ENCODE data around the gene ST6GALNAC2.
"Not testable (repeated sequence)": the region's sequence is repeated elsewhere in the genome, so short reads cannot be mapped to it uniquely, and the experiment has no call there.

The ST6GALNAC2 gene

DNA sequence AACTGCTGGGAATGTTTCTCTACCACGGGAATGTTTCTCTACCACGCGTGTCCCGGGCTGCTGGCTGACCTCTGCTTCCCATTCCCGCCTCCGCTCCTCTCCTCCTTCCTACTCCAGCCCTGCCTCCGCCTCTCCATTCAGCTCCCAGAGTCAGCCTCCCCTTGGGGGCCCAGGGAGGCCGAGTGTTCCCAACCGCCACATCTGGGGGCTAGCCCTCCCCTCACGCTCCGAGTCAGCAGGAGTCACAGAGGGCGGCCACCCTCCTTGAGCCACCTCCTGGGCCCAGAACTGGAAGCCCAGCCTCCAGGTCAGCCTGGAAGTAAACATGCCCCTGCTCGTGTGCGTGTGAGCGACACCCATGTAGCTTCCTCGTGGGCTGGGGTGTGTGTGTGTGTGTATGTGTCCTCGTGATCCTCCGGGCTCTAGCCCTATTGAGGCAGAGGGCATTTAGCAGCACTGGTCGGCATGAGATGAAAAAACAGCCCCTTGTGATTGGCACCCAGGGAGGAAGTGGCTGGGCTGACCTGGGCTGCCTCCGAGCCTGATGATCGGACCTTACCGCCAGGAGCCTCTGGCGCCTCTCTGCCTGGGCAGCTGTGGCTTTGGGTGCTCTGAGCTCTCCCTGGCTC, 55.5 kb downstream of the ST6GALNAC2 start:
- no peak for DNase-seq (ENCODE audit: extremely low read depth in 1 of 2, low read depth in 1 of 2)

DNA sequence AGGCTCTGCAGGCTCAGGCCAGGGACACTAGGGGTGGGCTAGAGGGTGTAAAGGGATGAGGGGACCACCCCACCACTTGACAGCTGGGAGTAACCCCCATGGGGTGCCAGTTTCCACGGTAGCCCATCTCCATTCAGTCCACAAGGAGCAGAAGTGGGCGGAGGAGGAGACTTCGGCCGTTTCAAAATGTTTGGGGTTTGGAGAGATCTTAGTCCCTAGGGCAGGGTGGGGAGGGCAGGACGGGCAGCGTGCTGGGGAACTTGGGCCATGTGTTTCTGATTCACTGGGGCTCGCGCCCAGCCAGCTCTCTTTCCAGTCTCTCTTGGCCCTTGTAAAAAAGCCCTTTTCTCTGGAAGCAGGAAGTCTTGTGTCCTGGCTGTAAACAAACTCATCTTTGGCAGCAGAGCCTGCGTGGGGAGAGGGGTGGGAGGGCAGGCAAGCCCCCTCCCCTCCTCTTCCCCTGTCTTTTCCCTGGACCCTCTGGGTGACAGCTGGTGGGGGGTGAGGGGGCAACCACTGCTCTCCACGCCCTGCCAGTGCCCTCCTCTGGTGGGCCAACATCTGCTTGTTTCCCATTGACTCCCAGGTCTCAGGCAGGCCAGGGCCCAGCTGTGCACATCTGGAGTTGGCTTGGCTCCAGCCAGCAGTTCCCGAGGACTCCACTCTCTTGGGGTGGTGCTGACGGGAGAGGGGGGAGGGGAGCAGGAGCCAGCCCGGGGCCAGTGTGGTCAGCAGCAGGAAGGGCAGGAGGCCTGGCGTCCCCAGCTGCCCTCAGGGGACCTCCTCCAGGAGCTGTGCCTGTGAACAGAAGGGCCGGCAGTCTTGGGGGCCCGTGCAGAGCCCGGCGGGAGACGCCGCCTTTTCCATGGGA, 56.2 kb downstream of the ST6GALNAC2 start:
- DNase-seq (ENCODE audit: extremely low read depth in 1 of 2, low read depth in 1 of 2) = no peak

DNA sequence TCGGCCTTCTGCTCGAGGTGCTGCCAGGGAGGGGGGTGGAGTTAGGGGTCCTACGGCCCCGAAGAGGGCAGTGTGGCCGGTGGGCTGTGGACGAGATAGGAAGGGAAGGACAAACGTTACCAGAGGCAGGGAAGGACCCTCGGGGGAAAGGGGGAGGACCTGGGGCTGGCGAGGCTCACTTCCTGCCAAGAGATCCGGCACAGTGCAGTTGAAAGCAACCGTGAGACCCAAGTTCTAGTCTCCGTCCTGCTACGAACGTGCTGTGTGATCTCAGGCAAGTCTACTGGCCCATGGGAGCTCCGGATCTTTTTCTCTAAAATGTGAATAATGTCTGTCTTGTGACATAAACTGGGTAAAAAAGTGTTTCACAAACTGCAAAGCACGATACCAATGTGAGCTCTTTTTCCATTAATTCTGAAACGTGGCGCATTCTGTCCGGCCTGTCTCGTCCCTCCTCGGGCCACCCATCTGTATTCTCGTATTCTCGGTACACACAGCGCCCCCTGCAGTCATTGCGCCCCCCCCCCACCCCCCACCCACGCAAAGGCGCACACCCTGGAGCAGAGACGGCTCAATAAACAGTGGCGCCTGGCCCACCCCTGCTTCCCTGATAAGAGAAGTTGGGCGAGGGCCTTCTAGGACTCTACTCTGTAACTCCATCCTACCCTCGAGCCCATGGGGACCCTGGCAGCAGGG, 57.0 kb downstream of the ST6GALNAC2 start:
- no peak for DNase-seq (ENCODE audit: extremely low read depth in 1 of 2, low read depth in 1 of 2)

DNA sequence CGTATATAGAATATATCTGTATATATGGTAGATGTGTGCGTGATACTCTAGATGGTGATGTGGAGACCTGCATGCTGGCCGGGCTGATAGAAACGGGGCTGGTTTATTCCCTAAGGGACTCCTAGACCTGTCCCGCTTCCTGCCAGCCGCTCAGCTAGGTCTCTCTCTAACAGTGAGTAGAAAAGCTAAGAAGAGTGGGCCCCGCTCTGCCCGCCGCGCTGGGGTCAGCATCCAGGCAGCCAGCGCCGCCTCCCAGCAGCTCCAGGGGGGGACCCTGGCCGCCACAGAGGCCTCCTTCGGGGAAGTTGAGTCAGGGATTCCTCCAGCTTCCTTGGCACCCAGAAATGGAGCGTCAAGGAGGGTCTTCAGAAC, 57.5 kb downstream of the ST6GALNAC2 start:
- DNase-seq (ENCODE audit: extremely low read depth in 1 of 2, low read depth in 1 of 2) = no peak

DNA sequence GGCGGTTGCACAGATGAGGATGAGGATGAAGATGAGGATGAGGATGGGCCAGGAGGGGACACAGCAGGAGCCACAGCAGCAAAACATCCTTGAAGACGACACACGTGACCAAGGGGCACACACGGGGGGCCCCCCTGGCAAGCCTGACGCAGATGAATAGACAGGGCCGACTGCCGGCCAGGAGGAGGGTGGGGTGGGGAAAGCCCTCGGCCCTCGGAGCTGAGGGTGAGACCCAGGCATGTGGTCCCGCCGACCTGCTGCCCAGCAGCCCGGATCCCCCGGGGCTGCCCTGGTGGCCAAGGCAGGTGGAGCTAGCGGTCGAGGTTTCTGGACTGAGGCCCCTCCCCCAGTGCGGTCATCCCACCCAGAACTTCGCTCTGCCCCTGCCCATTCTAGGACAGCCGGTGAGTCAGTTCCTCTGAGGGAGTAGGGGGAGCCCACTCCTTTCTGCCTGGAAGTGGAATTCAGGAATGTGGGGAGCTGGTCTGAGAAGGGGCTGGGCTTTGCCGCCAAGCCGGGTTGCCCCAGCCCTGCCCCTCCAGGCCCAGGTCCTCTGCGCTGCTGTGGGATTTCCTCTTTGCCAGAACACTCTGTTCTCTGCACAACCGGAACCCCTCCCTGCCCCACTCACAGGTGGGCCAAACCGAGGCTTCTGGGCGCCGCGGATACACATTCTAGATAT, 58.1 kb downstream of the ST6GALNAC2 start:
- no peak for DNase-seq (ENCODE audit: extremely low read depth in 1 of 2, low read depth in 1 of 2)

DNA sequence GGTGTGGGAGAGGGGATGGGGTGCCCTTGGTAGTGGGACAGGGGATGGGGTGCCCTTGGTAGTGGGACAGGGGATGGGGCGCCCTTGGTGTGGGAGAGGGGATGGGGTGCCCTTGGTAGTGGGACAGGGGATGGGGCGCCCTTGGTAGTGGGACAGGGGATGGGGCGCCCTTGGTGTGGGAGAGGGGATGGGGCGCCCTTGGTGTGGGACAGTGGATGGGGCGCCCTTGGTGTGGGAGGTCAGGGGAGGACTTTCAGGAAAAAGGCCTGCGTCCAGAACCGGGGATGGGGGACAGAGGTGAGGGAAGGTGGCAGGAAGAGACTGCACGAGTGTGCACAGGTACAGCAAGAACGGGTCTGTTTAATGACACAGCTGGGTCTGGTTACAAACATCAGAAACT, 58.6 kb downstream of the ST6GALNAC2 start:
- not testable (repeated sequence) for DNase-seq (ENCODE audit: extremely low read depth in 1 of 2, low read depth in 1 of 2)

DNA sequence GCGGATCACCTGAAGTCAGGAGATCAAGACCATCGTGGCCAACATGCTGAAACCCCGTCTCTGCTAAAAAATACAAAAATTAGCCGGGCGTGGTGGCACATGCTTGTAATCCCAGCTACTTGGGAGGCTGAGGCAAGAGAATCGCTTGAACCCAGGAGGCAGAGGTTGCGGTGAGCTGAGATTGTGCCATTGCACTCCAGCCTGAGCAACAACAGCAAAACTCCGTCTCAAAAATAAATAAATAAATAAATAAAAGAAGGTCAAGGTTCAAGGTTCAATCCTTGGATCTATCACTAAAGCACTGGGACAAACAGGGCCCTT, 60.2 kb downstream of the ST6GALNAC2 start:
- DNase-seq (ENCODE audit: extremely low read depth in 1 of 2, low read depth in 1 of 2) = not testable (repeated sequence)

DNA sequence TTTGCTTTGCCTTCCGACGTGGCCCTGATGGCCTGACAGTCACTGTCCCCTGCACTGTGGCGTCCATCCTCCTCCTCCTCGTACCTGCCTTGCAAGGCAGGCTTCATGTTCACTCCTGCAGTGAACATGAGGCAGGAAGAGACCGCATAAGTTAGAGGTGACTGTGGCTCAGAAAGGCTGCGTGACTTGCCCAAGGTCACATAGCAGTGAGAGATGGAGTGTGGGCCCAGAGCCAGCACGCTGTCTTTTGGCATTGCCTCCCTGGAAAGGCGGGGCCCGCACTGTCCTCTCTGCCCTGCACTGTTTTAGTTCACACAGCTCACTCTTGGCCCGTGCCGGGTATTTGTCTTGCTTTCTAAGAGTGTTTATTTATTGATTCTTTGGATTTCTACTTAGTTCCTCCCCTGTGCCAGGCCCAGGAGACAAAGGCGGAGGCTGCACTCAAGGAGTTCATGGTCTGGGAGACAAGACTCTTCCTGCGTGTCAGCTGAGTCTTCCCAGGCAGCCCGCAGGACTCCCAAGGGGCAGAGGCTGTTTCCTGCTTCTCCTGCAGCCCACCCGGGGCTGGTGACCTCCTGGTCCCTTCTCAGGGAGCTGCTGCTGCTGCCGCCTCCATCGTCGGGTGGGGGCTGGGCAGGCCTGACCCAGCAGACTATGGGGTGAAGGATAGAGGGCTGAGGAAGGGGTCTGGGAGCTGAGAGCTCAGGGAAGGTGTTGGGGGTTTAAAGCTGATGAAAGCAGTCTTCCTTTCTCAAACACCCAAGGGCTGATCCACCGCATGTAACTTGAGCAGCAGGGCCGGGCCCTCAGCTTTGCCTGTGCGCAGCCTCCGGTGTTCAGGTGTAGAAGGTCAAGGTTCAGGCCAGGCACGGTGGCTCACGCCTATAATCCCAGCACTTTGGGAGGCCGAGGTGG, 60.8 kb downstream of the ST6GALNAC2 start:
- DNase-seq (ENCODE audit: extremely low read depth in 1 of 2, low read depth in 1 of 2) = no peak

DNA sequence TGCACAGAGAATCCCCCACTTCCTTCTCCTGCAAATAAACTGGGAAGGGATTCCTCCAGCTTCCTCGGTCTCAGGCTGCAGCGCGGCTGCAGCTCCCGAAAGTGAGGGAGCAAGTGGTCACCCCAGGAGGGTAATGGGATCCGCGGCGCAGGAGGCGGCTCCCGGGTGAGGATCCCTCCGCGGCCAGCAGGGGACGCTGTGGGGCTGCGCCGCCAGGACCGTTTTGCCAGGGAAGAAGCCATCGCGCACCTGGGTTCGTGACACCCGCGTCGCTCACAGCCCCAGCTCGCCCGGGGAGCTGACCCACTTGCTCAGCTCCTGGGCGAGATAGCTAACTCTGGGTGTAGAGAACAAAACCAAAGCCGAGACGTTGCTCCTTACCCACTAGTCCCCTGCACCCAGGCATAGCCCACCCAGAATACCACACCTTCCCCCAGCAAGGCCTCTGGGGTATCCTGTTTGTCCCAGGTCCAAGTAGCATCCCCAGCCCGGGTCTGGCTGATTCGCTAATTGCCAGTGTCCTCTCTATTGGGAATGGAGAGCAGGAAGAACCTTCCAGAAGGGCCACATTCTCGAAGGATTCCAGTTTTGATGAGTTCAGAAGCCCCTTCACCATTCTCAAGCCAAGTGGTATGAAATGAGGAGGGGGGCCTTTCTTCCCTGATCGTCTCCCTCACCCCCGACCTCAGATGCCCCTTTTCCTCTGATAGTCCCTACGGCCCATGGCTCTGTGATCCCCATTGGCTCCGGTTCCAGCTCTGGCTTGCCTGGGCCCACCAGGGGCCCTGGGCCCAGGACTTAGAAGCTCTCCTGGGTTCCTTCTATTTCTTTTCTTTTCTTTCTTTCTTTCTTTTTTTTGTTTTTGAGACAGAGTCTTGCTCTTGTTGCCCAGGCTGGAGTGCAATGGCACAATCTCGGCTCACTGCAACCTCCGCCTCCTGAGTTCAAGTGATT, 62.3 kb downstream of the ST6GALNAC2 start:
- DNase-seq (ENCODE audit: extremely low read depth in 1 of 2, low read depth in 1 of 2) = peak; percentile 51 to 58

DNA sequence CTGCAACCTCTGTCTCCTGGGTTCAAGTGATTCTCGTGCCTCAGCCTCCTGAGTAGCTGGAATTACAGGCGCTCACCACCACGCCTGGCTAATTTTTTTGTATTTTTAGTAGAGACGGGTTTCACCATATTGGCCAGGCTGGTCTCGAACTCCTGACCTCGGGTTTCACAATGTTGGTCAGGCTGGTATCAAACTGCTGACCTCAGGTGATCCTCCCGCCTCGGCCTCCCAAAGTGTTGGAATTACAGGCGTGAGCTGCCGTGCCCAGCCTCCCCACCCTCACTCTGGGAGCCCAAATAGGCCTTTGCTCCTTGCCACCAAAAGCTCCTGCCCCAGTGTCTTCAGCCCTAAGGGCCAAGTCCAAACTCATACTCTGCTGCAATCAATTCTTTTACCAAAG, 64.0 kb downstream of the ST6GALNAC2 start:
- not testable (repeated sequence) for DNase-seq (ENCODE audit: extremely low read depth in 1 of 2, low read depth in 1 of 2)

DNA sequence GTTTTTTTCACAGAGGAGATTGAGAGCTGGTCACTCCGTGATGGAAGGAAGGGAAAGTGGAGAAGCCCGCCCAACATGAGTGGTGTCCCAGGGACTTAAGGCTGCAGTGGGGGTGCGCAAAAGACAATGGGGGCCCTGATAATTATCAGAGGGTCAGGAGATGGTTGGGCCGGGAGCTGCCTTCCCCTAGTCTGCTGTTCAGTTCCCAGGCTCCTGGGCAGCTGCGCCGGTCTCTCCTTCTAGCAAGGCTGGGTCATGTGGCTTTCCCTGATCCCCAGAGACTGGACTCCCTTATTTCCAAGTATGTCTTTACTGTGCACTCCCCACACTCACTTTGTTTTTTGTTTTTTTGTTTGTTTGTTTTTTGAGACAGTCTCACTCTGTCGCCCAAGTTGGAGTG, 64.4 kb downstream of the ST6GALNAC2 start:
- no peak for DNase-seq (ENCODE audit: extremely low read depth in 1 of 2, low read depth in 1 of 2)

DNA sequence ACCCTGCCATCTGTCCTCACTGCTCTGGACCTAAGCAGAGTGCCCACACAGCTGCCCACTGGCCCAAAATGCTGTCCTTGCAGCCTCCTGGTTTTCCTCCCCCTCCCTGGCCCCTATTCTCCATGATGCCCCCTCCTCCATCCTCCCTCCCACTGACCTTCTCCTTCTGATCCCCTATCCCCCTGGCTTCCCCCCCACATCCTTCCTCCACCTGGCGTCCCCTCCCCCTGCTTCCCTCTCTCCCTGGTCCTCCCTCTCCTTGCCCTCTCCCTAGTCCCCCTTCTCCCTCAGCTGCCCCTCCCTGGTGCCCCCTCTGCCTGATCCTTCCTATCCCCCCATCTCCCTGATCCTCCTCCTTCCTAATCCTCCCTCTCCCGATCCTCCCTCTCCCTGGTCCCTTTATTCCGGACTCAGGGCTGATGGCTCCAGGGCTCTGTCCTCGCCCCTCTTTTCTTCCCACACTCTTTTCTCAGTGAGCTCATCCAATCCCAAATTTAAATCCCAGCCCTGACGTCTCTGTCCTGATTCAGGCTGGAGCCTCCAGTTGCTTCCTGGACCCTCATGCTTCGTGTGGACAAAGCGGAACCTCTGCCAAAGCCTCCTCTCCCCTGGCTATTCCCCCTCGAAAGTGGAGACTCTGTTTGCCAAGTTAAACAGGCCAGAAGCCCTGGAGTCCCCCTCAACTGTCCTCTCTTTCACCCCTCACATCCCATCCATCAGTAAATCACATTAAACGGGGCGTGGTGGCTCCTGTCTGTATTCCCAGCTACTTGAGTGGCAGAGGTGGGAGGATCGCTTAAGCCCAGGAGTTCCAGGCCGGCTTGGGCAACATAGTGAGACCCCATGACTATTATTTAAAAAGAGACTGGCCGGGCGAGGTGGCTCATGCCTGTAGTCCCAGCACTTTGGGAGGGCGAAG, 66.4 kb downstream of the ST6GALNAC2 start:
- no peak for DNase-seq (ENCODE audit: extremely low read depth in 1 of 2, low read depth in 1 of 2)

DNA sequence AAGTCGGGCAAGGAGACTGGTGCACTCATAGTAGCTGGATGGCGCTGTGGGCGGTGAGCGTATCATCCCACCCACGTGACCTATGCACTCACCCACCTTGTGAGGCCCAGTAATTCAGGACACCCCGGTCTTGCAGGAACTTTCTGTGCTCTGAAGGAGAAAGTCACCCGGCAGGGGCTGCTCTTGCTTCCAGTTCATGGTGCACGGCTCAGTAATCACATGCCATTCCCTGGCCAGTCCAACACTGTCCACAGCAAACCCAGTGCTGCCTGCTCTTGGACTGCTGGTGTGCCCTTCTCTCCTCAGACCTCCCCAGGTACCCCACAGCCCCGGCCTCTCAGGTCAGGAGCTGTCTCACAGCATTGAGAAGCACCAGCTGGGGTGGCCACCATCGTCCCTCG, 68.0 kb downstream of the ST6GALNAC2 start:
- no peak for DNase-seq (ENCODE audit: extremely low read depth in 1 of 2, low read depth in 1 of 2)

Data from stimulated activated CD8-positive, alpha-beta memory T cell treated with anti-CD3 and anti-CD28 coated beads, Interleukin-7, amount 100 ng/mL, for 48 hours (primary cell).